Epithelial cell of esophagus (primary cell): ENCODE measurements around the gene PSKH1.
A peak's percentile ranks its signal among the peaks of the same experiment; 100 is the strongest.

Source experiments
- DNase-seq: peaks from one replicate; pipeline ENCODE4 v3.0.0; 2010; ENCODE audit warnings: low read depth
- H3K4me3 ChIP-seq: 2 replicates; pipeline ENCODE4 v1.5.1; 2011; ENCODE audit warnings: mild to moderate bottlenecking, low read length, control low read depth
- CTCF ChIP-seq: IDR thresholded peaks from 2 replicates; pipeline ENCODE4 v1.5.1; 2011; ENCODE audit warnings: low read depth, mild to moderate bottlenecking, low read length, control low read depth, inconsistent platforms; ENCODE audit not compliant: insufficient read depth; ENCODE audit errors: missing control alignments

PSKH1 gene

GRCh38 chr16:67881621-67882161, 11.4 kb upstream of the PSKH1 start:
- no peak overlapping the region for H3K4me3 ChIP-seq
- no peak for DNase-seq
- no peak for TF ChIP-seq CTCF

GRCh38 chr16:67882374-67883145, 10.5 kb upstream of the PSKH1 start:
- no peak for TF ChIP-seq CTCF
- H3K4me3 ChIP-seq = no peak overlapping the region
- DNase-seq = no peak

GRCh38 chr16:67883146-67883871, 9.7 kb upstream of the PSKH1 start:
- no peak overlapping the region for H3K4me3 ChIP-seq
- no peak for DNase-seq
- TF ChIP-seq CTCF = no peak

DNA sequence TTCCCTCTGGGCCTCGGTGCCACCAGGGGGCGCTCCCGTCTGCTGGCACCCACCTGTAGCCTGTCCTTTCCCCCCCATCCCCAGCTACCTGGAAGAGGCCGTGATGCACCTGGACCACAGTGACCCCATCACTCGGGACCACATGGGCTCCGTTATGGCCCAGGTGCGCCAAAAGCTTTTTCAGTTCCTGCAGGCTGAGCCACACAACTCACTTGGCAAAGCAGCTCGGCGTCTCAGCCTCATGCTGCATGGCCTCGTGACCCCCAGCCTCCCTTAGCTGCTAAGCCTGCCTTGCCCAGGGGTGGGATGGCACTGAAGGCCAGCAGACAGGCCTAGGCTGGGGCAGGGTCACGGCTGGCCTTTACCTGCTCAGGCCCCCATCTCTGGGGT, 9.2 kb upstream of the PSKH1 start:
- peak; percentile 93 for TF ChIP-seq CTCF
- DNase-seq = peak; percentile 76
- no peak overlapping the region for H3K4me3 ChIP-seq

- no peak within 1 kb of the TSS for H3K4me3 ChIP-seq
- peak; percentile 89 for DNase-seq
- no peak for TF ChIP-seq CTCF
These were observed 8.4 kb upstream of the PSKH1 start, which contains the start of gene NRN1L for GRCh38 chr16:67884684-67885083. Gene NRN1L (plus strand): TSS chr16:67884885. CDS start chr16:67884904, 19 bp downstream.

GRCh38 chr16:67885545-67885944, 7.5 kb upstream of the PSKH1 start:
- no peak for DNase-seq
- no peak overlapping the region for H3K4me3 ChIP-seq
- no peak for TF ChIP-seq CTCF

- no peak overlapping the region for H3K4me3 ChIP-seq
- TF ChIP-seq CTCF = no peak
- no peak for DNase-seq
These were observed 7.1 kb upstream of the PSKH1 start for GRCh38 chr16:67885976-67886375.
